GM18499 (cell line): ENCODE data around the gene AHDC1.
"Not testable (repeated sequence)": the region's sequence is repeated elsewhere in the genome, so short reads cannot be mapped to it uniquely, and the experiment has no call there.

Experiments
- ATAC-seq: cut with Tn5 transposase; IDR thresholded peaks from one replicate; pipeline ENCODE4 v1.9.1; 2021; ENCODE audit warnings: moderate number of reproducible peaks; ENCODE audit not compliant: insufficient read depth, unreplicated experiment

The AHDC1 gene

GRCh38 chr1:27603681-27604578, at the start of gene AHDC1:
Gene AHDC1 (minus strand): TSS chr1:27604144. CDS start chr1:27552115, 52,029 bp downstream.
- no peak for ATAC-seq

DNA sequence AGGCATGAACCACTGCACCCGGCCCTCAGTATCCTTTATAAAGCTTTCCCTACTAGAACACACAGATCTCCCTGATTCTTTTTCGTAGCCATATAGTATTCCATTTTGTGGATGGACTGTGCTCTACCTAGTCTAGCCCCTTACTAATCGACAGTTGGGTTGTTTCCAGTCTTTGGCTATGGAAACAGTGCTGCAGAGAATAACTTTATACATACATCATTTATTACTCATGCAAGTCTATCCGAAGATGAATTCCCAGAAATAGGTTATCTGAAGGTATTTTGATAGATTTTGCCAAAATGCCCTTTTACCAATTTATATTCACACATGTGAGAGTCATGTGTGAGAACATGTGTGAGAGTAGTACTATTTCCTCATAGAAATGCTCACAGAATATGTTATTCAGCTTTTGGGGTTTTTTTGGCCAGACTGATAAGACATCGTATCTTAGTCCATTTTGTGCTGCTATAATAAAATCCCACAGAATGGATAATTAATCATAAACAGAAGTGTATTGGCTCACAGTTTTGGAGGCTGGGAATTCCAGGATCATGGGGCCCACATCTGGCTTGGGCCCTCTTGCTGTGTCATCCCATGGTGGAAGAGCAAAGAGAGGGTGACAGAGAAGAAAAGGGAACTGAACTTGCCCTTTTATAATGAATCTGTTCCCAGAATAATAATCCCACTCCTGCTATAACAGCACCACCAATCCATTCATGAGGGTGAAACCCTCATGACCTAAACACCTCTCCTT, 48.3 kb upstream of the AHDC1 start:
- no peak for ATAC-seq

GRCh38 chr1:27650539-27651175, 46.7 kb upstream of the AHDC1 start:
- ATAC-seq = no peak

DNA sequence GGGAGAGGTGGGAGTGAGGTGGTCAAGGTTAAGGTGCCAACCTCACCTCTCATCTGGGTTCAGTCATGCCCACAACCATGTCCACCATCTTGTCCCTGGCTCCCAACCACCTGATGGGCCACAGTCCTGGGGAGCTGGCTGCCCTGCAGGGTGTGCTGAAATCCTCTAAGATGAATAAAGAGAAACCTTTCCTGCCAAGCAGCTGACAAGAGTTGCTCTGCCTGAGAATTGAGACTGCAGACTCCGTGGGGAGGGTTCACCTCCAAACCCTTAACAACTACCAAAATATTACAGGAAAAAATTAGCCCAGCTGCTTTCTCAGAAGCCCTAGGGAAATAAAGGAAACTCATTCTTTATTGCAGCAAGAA, 46.2 kb upstream of the AHDC1 start:
- ATAC-seq = no peak

- ATAC-seq = no peak
Observed at GRCh38 chr1:27649306-27649635, 45.3 kb upstream of the AHDC1 start.

DNA sequence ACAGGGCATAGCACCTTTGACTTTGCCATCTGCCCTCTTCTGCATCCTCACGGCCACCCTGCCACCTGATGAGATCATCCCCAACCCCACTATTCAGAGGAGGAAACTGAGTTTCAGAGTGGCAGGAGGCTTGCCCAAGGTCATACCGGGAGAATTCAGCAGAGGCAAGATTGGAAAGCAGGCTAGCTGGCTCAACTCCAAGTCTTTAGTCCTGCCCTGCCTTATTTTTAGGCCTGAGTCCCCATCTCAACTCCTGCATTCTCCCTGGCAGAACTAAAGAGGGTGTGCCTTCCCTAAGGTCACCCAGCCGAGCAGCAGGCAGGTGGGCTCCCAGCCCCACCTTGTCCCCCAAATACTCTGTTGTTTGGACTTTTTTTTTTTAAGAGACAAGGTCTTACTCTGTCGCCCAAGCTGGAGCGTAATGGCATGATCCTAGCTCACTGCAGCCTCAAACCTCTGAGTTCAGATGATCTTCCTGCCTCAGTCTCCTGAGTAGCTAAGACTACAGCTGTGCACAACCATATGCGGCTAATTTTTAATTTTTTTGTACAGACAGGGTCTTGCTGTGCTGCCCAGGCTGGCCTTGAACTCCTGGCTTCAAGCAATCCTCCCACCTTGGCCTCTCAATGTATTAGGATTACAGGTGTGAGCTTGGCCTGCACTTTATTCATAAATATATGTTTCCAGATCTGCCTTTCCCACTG, 44.8 kb upstream of the AHDC1 start:
- ATAC-seq = no peak

- ATAC-seq = no peak
Observed at GRCh38 chr1:27647328-27647727, 43.4 kb upstream of the AHDC1 start.

GRCh38 chr1:27646676-27647075, 42.7 kb upstream of the AHDC1 start:
- ATAC-seq = no peak

- ATAC-seq = no peak
Observed at GRCh38 chr1:27645071-27645415, 41.1 kb upstream of the AHDC1 start.

- no peak for ATAC-seq
Observed at GRCh38 chr1:27644369-27645070, 40.6 kb upstream of the AHDC1 start.

DNA sequence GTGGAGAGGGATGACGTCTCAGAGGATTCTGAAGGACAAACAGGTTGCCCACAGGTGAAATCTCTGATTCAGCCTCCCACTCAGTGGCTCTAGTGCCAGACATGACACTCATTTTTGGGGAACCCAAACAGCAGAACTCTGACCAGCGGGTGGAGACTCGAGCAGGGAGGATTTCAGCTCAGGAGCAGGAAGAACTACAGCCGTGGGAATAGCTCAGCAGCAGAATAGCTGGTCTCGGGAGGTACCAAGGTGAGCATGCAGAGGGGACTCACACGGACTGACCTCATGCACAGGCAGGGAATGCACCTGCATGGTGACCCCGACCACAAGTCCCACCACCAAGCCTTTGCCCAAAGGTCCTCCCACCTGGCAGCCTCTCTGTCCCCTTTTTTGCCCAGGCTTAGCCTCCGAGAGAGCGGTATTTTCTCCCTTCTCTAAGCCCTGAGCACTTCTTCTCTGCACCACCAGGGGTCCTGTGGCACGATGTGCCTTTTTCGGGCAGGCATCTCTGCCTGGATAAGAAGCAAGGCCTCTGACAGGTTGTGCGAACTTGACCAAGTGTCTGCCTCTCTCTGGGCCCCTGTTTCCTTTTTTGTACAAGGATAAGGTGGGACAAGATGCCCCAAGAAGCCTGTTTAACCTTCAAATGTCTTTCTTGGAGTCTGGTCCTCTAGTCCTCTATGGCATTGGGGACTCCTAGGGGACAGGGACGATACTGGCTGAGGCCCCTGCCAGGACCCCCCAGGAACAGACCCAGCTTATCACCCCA, 39.8 kb upstream of the AHDC1 start:
- ATAC-seq = no peak

- not testable (repeated sequence) for ATAC-seq
Observed at GRCh38 chr1:27640514-27640913, 36.6 kb upstream of the AHDC1 start.

- no peak for ATAC-seq
Observed at GRCh38 chr1:27638805-27639204, 34.9 kb upstream of the AHDC1 start.

DNA sequence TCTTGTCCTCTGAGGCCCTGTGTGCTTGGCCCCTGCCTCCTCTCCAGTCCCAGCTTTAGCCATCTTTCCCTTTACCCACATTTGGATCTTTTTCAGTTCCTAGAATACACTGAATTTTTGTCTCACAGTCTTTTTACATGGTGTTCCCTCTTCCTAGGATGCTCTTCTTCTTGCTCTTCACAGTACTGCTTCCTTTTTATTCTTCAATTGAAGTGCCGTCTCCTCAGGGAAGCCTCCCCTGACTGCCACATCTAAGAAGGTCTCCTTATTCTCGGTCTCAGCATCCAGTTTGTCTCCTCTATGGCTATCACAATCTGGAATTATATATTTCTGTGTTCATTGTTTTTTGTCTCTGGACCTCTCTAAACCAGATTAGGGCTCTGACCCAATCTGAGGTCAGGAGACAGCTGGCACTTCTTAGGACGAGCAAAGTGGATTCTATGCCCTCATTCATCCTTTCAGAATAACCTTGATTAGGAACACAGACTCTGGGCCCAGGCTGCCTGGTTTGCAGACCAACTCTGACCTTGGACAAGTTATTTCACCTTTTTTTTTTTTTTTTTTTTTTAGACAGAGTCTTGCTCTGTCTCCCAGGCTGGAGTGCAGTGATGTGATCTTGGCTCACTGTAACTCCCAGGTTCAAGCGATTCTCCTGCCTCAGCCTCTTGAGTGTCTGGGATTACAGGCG, 34.2 kb upstream of the AHDC1 start:
- ATAC-seq = no peak

GRCh38 chr1:27635396-27636142, 31.6 kb upstream of the AHDC1 start:
- no peak for ATAC-seq

- no peak for ATAC-seq
Observed at GRCh38 chr1:27634985-27635367, 31.0 kb upstream of the AHDC1 start, which contains the start of gene FGR. Gene FGR (minus strand): TSS chr1:27635185. CDS start chr1:27623916, 11,269 bp downstream.

DNA sequence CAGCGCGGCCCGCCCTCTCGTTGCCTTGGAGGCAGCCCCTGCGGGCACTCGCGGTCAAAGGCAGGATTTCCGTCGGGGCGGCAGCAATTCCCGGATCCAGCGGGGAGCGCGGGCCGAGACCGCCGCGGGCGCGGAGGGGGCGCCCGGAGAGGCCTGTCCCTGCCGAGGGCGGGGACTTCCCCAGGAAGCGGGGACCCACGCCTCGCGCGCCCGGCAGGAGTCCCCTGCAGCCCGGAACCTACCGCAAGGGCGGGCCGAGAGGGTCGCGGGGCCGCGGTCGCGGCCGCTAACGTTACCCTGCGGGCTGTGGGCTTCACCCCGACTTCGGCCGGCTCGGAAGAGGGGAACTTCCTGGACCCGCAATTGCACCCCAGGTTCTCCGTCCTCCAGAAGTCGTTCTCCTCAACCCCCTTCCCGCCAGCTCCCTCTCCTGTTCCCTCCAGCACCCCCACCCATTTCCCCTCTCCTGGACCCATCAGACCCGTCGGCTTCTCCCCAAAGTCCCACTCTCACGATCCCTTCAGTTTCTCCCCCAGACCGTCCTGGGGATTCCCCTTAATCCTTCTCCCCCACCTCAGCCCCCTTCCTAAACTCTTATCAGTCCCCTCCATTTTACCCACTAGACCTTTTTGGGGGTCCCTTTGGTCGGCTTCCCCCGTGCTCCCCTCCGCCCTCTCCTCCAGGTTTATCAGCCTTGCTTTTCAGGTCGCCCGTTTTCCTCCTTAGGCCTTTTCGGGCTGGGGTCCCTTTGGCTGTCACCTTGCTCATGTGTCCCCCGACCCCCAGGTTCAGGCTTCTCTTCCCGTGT, 30.4 kb upstream of the AHDC1 start:
- no peak for ATAC-seq
